ENCODE data around the gene WDR26. TPM values are rescaled to one million over a fixed set of nuclear protein-coding genes. Genes with fewer than 3 reads are reported as not detected.
A peak's percentile ranks its signal among the peaks of the same experiment; 100 is the strongest.
"Not testable (repeated sequence)": the region's sequence is repeated elsewhere in the genome, so short reads cannot be mapped to it uniquely, and the experiment has no call there.

WDR26 gene
- total RNA-seq, 1 donor from 2014 or later: 60.7 TPM

- DNase-seq: no peak
- Histone ChIP-seq H3K9me3 (replicated peaks) (no peaks in the 10 kb centered on the region), H3K4me3 (no peak overlapping the region), H3K4me1 (peaks cover 83% of the 10 kb centered on the region), H3K36me3 (peaks cover 35% of the 10 kb centered on the region), H3K27ac (replicated peaks) (peak overlapping the region; percentile 96), H3K27me3 (ENCODE audit: low read depth) (no peaks in the 10 kb centered on the region)
- no peak for TF ChIP-seq CTCF (IDR thresholded peaks at IDR 0.05; ENCODE audit: borderline replicate concordance)
- intact Hi-C loops (cut with micrococcal nuclease): no loop called here
Measured at GRCh38 chr1:224429616-224430326, 4.8 kb downstream of the WDR26 start.

- DNase-seq; intact Hi-C loops (cut with micrococcal nuclease); H3K4me3 ChIP-seq; H3K9me3 ChIP-seq (replicated peaks); H3K27me3 ChIP-seq (ENCODE audit: low read depth); H3K27ac ChIP-seq (replicated peaks): not testable (repeated sequence)
- H3K4me1 ChIP-seq: peaks cover 88% of the 10 kb centered on the region
- peaks cover 44% of the 10 kb centered on the region for H3K36me3 ChIP-seq
Measured at GRCh38 chr1:224428713-224429112, 5.9 kb downstream of the WDR26 start.

GRCh38 chr1:224427346-224427745 is 7.3 kb downstream of the WDR26 start:
- H3K4me1 ChIP-seq: peaks cover 76% of the 10 kb centered on the region
- H3K27ac ChIP-seq (replicated peaks): no peak overlapping the region
- DNase-seq: no peak
- no peaks in the 10 kb centered on the region for H3K9me3 ChIP-seq (replicated peaks)
- no peak overlapping the region for H3K4me3 ChIP-seq
- peaks cover 58% of the 10 kb centered on the region for H3K36me3 ChIP-seq
- no peak for TF ChIP-seq CTCF (IDR thresholded peaks at IDR 0.05; ENCODE audit: borderline replicate concordance)
- H3K27me3 ChIP-seq (ENCODE audit: low read depth): no peaks in the 10 kb centered on the region
- intact Hi-C loops (cut with micrococcal nuclease): no loop called here

- DNase-seq; intact Hi-C loops (cut with micrococcal nuclease); H3K27ac ChIP-seq (replicated peaks); H3K27me3 ChIP-seq (ENCODE audit: low read depth); H3K9me3 ChIP-seq (replicated peaks); H3K4me3 ChIP-seq: not testable (repeated sequence)
- peaks cover 63% of the 10 kb centered on the region for H3K36me3 ChIP-seq
- peaks cover 72% of the 10 kb centered on the region for H3K4me1 ChIP-seq
Measured at GRCh38 chr1:224426869-224427268, 7.7 kb downstream of the WDR26 start.

- intact Hi-C loops (cut with micrococcal nuclease): no loop called here
- Histone ChIP-seq H3K4me1 (peaks cover 57% of the 10 kb centered on the region), H3K9me3 (replicated peaks) (no peaks in the 10 kb centered on the region), H3K27me3 (ENCODE audit: low read depth) (no peaks in the 10 kb centered on the region), H3K4me3 (no peak overlapping the region), H3K27ac (replicated peaks) (no peak overlapping the region), H3K36me3 (peaks cover 73% of the 10 kb centered on the region)
- DNase-seq: no peak
- TF ChIP-seq CTCF (IDR thresholded peaks at IDR 0.05; ENCODE audit: borderline replicate concordance): no peak
Measured at GRCh38 chr1:224425279-224425884, 9.2 kb downstream of the WDR26 start.

- Histone ChIP-seq H3K4me1 (peaks cover 16% of the 10 kb centered on the region), H3K27ac (replicated peaks) (no peak overlapping the region), H3K4me3 (no peak overlapping the region), H3K36me3 (peaks cover 99% of the 10 kb centered on the region), H3K27me3 (ENCODE audit: low read depth) (no peaks in the 10 kb centered on the region), H3K9me3 (replicated peaks) (no peaks in the 10 kb centered on the region)
- DNase-seq: no peak
- TF ChIP-seq CTCF (IDR thresholded peaks at IDR 0.05; ENCODE audit: borderline replicate concordance): no peak
- intact Hi-C loops (cut with micrococcal nuclease): no loop called here
Measured at GRCh38 chr1:224420106-224420505, 14.5 kb downstream of the WDR26 start.

Measured in left ventricle myocardium inferior (tissue), 1 donor.